Measurements from ENCODE around the gene CPNE5. TPM values are rescaled to one million over a fixed set of nuclear protein-coding genes. Genes with fewer than 3 reads are reported as not detected.

CPNE5 gene
- total RNA-seq, 1 donor from 2014 or later: not detected

GRCh38 chr6:36703081-36703606, 136.1 kb downstream of the CPNE5 start:
- Histone ChIP-seq H3K36me3 (no peaks in the 10 kb centered on the region), H3K27ac (no peak overlapping the region), H3K9me3 (ENCODE audit: low read depth) (no peaks in the 10 kb centered on the region), H3K27me3 (no peaks in the 10 kb centered on the region), H3K9ac (no peak overlapping the region), H2AFZ (replicated peaks) (no peak overlapping the region), H3K4me3 (no peak overlapping the region), H3K4me2 (no peak overlapping the region), H3K79me2 (ENCODE audit: low read depth) (no peaks in the 10 kb centered on the region), H4K20me1 (ENCODE audit: low read depth) (no peaks in the 10 kb centered on the region), H3F3A (ENCODE audit: low read depth) (no peaks in the 10 kb centered on the region), H3K4me1 (no peaks in the 10 kb centered on the region)
- no peak overlapping the region for H3K27ac Mint-ChIP-seq
- peaks cover 7% of the 10 kb centered on the region for H3K27me3 Mint-ChIP-seq (ENCODE audit: insufficient read depth, low read depth)
- TF ChIP-seq EZH2 (IDR thresholded peaks at IDR 0.05) (no peak), EZH2phosphoT487 (IDR thresholded peaks at IDR 0.05) (no peak), CTCF (IDR thresholded peaks at IDR 0.05) (no peak)
- no peaks in the 10 kb centered on the region for H3K9me3 Mint-ChIP-seq
- no peak overlapping the region for H3K4me3 Mint-ChIP-seq
- H3K36me3 Mint-ChIP-seq: no peaks in the 10 kb centered on the region
- no peak for DNase-seq (ENCODE audit: low spot score)
- H3K4me1 Mint-ChIP-seq: peaks cover 4% of the 10 kb centered on the region

GRCh38 chr6:36702656-36703055, 136.6 kb downstream of the CPNE5 start:
- Histone ChIP-seq H3F3A (ENCODE audit: low read depth) (no peaks in the 10 kb centered on the region), H3K36me3 (no peaks in the 10 kb centered on the region), H3K27ac (no peak overlapping the region), H3K4me2 (no peak overlapping the region), H3K9me3 (ENCODE audit: low read depth) (no peaks in the 10 kb centered on the region), H3K27me3 (no peaks in the 10 kb centered on the region), H3K9ac (no peak overlapping the region), H4K20me1 (ENCODE audit: low read depth) (no peaks in the 10 kb centered on the region), H3K4me1 (no peaks in the 10 kb centered on the region), H3K79me2 (ENCODE audit: low read depth) (no peaks in the 10 kb centered on the region), H3K4me3 (no peak overlapping the region), H2AFZ (replicated peaks) (no peak overlapping the region)
- Mint-ChIP-seq H3K27me3 (ENCODE audit: insufficient read depth, low read depth) (peaks cover 7% of the 10 kb centered on the region), H3K27ac (no peak overlapping the region), H3K9me3 (no peaks in the 10 kb centered on the region), H3K4me3 (peak overlapping the region; percentile 42), H3K4me1 (peaks cover 4% of the 10 kb centered on the region), H3K36me3 (no peaks in the 10 kb centered on the region)
- TF ChIP-seq CTCF (IDR thresholded peaks at IDR 0.05) (no peak), EZH2phosphoT487 (IDR thresholded peaks at IDR 0.05) (no peak), EZH2 (IDR thresholded peaks at IDR 0.05) (no peak)
- no peak for DNase-seq (ENCODE audit: low spot score)

- Histone ChIP-seq H3K27me3 (no peaks in the 10 kb centered on the region), H3K36me3 (no peaks in the 10 kb centered on the region), H3K9me3 (ENCODE audit: low read depth) (no peaks in the 10 kb centered on the region), H3K9ac (no peak overlapping the region), H2AFZ (replicated peaks) (no peak overlapping the region), H3K79me2 (ENCODE audit: low read depth) (no peaks in the 10 kb centered on the region), H3K4me3 (no peak overlapping the region), H3F3A (ENCODE audit: low read depth) (no peaks in the 10 kb centered on the region), H3K4me1 (no peaks in the 10 kb centered on the region), H3K27ac (no peak overlapping the region), H3K4me2 (no peak overlapping the region), H4K20me1 (ENCODE audit: low read depth) (no peaks in the 10 kb centered on the region)
- no peak for DNase-seq (ENCODE audit: low spot score)
- Mint-ChIP-seq H3K27ac (no peak overlapping the region), H3K4me1 (peaks cover 4% of the 10 kb centered on the region), H3K36me3 (no peaks in the 10 kb centered on the region), H3K9me3 (no peaks in the 10 kb centered on the region), H3K27me3 (ENCODE audit: insufficient read depth, low read depth) (peaks cover 4% of the 10 kb centered on the region), H3K4me3 (no peak overlapping the region)
- peak; percentile 42 for TF ChIP-seq CTCF (IDR thresholded peaks at IDR 0.05)
- no peak for TF ChIP-seq EZH2phosphoT487 (IDR thresholded peaks at IDR 0.05)
- no peak for TF ChIP-seq EZH2 (IDR thresholded peaks at IDR 0.05)
These were observed 137.7 kb downstream of the CPNE5 start for GRCh38 chr6:36701401-36701991.
